GDM1 (cell line): ENCODE results near the gene TMCC1.
"Not testable (repeated sequence)": the region's sequence is repeated elsewhere in the genome, so short reads cannot be mapped to it uniquely, and the experiment has no call there.

Experiments
- DNase-seq: peaks from one replicate; lab custom pipeline; 2025; lab: John Stamatoyannopoulos, UW

TMCC1 gene

GRCh38 chr3:129622933-129623332 lies 270.6 kb downstream of the TMCC1 start:
- DNase-seq, result no peak

- DNase-seq, result no peak
Measured at GRCh38 chr3:129622226-129622874, 271.2 kb downstream of the TMCC1 start.

GRCh38 chr3:129621626-129622225 lies 271.8 kb downstream of the TMCC1 start:
- DNase-seq, result no peak

GRCh38 chr3:129620828-129621559 lies 272.5 kb downstream of the TMCC1 start:
- no peak for DNase-seq

GRCh38 chr3:129619726-129620162 lies 273.8 kb downstream of the TMCC1 start:
- DNase-seq, result no peak

- DNase-seq, result no peak
Measured at GRCh38 chr3:129618901-129619671, 274.4 kb downstream of the TMCC1 start.

GRCh38 chr3:129618186-129618820 lies 275.2 kb downstream of the TMCC1 start:
- no peak for DNase-seq

- no peak for DNase-seq
Measured at GRCh38 chr3:129617381-129618185, 275.9 kb downstream of the TMCC1 start.

GRCh38 chr3:129616713-129617112 lies 276.8 kb downstream of the TMCC1 start:
- no peak for DNase-seq

GRCh38 chr3:129616291-129616690 lies 277.2 kb downstream of the TMCC1 start:
- DNase-seq, result no peak

GRCh38 chr3:129615751-129616281 lies 277.7 kb downstream of the TMCC1 start:
- DNase-seq, result no peak

GRCh38 chr3:129614927-129615363 lies 278.6 kb downstream of the TMCC1 start:
- no peak for DNase-seq

GRCh38 chr3:129614435-129614834 lies 279.1 kb downstream of the TMCC1 start:
- no peak for DNase-seq

GRCh38 chr3:129613367-129613740 lies 280.2 kb downstream of the TMCC1 start:
- DNase-seq, result no peak

- DNase-seq, result no peak
Measured at GRCh38 chr3:129612534-129613366, 280.8 kb downstream of the TMCC1 start.

GRCh38 chr3:129611812-129612533 lies 281.5 kb downstream of the TMCC1 start:
- DNase-seq, result no peak

- no peak for DNase-seq
Measured at GRCh38 chr3:129611446-129611800, 282.1 kb downstream of the TMCC1 start.

- DNase-seq, result not testable (repeated sequence)
Measured at GRCh38 chr3:129610794-129611445, 282.6 kb downstream of the TMCC1 start.

- no peak for DNase-seq
Measured at GRCh38 chr3:129610276-129610675, 283.2 kb downstream of the TMCC1 start.
